Lung (tissue), 12 donors: ENCODE results near the gene TROAP. TPM values are rescaled to one million over a fixed set of nuclear protein-coding genes. Genes with fewer than 3 reads are reported as not detected.

ENCODE experiments used
- ATAC-seq: fragments of 200-7000 bp; cut with Tn5 transposase; one replicate; pipeline ENCODE4 v1.9.1; 2020; ENCODE audit warnings: moderate number of reproducible peaks; ENCODE audit not compliant: insufficient read depth, low FRiP score
- DNase-seq, 3 donors: peaks; one replicate each; pipeline ENCODE4 v3.0.0-alpha.2; 2013 to 2017
- H3K27ac ChIP-seq, 2 donors: one replicate each; pipeline ENCODE4 v1.5.1; 2013; ENCODE audit warnings: mild to moderate bottlenecking in 2 of 2, moderate library complexity in 2 of 2, control low read depth in 1 of 2, inconsistent platforms in 1 of 2, low read depth in 1 of 2, low read length in 1 of 2
- H3K27me3 ChIP-seq, 3 donors: one replicate each; pipeline ENCODE4 v1.5.1; 2013; ENCODE audit warnings: low read length in 2 of 3; ENCODE audit not compliant: control insufficient read depth in 3 of 3, insufficient read depth in 3 of 3
- H3K36me3 ChIP-seq, 4 donors: one replicate each; pipeline ENCODE4 v1.5.1; 2013; ENCODE audit warnings: low read length in 4 of 4, mild to moderate bottlenecking in 1 of 4, moderate library complexity in 1 of 4; ENCODE audit not compliant: control insufficient read depth in 4 of 4, insufficient read depth in 4 of 4
- H3K4me1 ChIP-seq, 5 donors: one replicate each; pipeline ENCODE4 v1.5.1; 2013; ENCODE audit warnings: low read length in 5 of 5, mild to moderate bottlenecking in 2 of 5, moderate library complexity in 1 of 5; ENCODE audit not compliant: control insufficient read depth in 5 of 5, insufficient read depth in 5 of 5
- H3K4me3 ChIP-seq: one replicate; pipeline ENCODE4 v1.5.1; 2013; ENCODE audit warnings: mild to moderate bottlenecking, control low read depth, moderate library complexity
- H3K9ac ChIP-seq, 2 donors: one replicate each; pipeline ENCODE4 v1.5.1; 2013; ENCODE audit warnings: low read length in 2 of 2, control low read depth in 1 of 2; ENCODE audit not compliant: insufficient read depth in 1 of 2
- H3K9me3 ChIP-seq, 4 donors: one replicate each; pipeline ENCODE4 v1.5.1; 2013; ENCODE audit warnings: low read length in 3 of 4, mild to moderate bottlenecking in 1 of 4, moderate library complexity in 1 of 4; ENCODE audit not compliant: control insufficient read depth in 4 of 4, insufficient read depth in 3 of 4
- CTCF ChIP-seq: IDR thresholded peaks from 2 replicates; pipeline ENCODE4 v1.5.1; 2012; ENCODE audit warnings: mild to moderate bottlenecking; ENCODE audit errors: control extremely low read depth, extremely low read depth
- WGBS, 2 donors: extraction: QIAGEN DNeasy Blood & Tissue Kit; methylation state at CpG; one replicate each; pipeline ENCODE4 v1.1.7; 2013; 5-methylcytosine and 5-hydroxymethylcytosine counted together
- polyA plus RNA-seq, 2 donors: library from polyadenylated mRNA; stranded (reverse); fragments of 200-250 nt; gene quantifications; one replicate each; pipeline ENCODE4 v1.2.1, GENCODE V29; 2013
- total RNA-seq, 2 donors: library from RNA; depleted of rRNA in 1 of 2; stranded (reverse); fragments of >200 nt in 1 of 2; gene quantifications; one replicate each; pipeline ENCODE4 v1.2.1, GENCODE V29; 2014 to 2021
- donor health status: control.
- donor health status: control.
- donor health status: Bipolar disorder and iron deficiency.
- donor health status: healthy.
- donor health status: DM: yes; HTN: yes; CAD: no.

The TROAP gene
- total and polyA plus RNA-seq, 4 donors: 1.2 to 4.6 (median 3.2) TPM

DNA sequence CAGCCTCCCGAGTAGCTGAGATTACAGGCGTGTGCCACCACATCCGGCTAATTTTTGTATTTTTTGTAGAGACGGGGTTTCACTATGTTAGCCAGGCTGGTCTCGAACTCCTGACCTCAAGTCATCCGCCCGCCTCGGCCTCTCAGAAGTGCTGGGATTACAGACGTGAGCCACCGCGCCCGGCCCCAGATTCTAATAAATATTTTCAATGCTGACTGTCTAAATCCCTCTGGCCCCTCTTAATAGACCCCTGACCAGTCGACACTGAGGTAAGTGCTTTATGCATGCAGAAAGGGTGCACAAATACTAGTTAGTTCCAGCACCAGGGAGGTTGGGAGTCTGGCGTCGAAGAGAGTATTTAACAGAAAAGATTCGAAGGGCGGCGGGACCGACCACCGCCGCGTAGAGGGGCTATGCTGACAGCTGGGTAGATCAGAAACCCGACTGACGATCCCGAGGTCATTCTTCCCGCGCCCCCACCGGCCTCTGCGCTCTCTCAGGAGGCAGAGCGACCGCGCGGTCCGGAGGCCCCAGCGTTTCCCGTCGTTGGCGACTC, 43.1 kb downstream of the TROAP start:
- DNase-seq (no peak), ATAC-seq (peak; percentile 9)
- WGBS, 2 donors: 8 to 19% methylated on average over 35 to 38 of the region's 38 CpGs
- H3K36me3 ChIP-seq: no peaks in the 10 kb centered on the region
- H3K9me3 ChIP-seq: no peaks in the 10 kb centered on the region
- H3K4me3 ChIP-seq: peak overlapping the region; percentile 83
- peaks cover 0 to 19% (median 5%) of the 10 kb centered on the region in 5 donors for H3K4me1 ChIP-seq
- TF ChIP-seq CTCF: no peak
- no peaks in the 10 kb centered on the region for H3K27me3 ChIP-seq
- peak overlapping the region; percentile 34 to 56 for H3K9ac ChIP-seq
- H3K27ac ChIP-seq: peak overlapping the region; percentile 92 to 98

DNA sequence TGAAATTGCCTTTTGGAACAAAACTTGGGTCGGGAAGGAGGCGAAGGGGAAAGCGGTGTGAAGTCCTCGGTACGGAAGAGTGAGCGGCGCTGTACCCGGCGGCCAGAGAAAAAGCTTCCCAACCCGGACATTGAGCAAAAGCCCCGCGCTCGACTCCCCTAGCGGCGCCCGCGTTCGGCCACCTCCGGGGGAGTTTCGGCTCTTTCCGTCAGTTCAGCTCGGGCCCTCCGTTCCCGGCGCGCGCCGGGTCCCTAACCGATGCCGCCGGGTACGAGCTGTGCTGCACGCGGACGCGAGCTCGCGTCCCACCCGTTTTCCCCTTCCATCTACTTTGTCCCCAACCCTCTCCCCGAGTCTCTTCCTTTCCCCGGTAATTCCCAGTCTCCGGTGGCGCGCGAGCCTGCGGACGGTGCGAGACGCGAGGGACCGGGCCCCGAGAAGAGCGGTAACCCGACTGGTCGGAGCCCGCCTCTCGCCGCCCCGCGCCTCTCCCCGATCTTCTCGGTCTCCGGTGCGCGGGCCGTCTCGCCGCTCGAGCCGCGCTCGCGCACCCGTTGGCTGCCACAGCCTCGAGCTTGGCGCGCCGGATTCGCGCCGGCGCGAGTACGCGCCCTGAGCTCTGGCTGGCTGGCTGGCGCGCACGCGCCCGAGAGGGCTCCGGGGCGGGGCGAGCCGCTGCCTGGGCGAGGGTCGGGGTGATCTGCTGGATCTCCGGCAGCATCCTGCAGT, 43.8 kb downstream of the TROAP start:
- Histone ChIP-seq H3K27ac (peak overlapping the region; percentile 92 to 98), H3K9ac (peak overlapping the region; percentile 34 to 56), H3K4me3 (peak overlapping the region; percentile 83), H3K27me3 (no peaks in the 10 kb centered on the region), H3K4me1 (peaks cover 0 to 19% (median 5%) of the 10 kb centered on the region in 5 donors), H3K9me3 (no peaks in the 10 kb centered on the region), H3K36me3 (no peaks in the 10 kb centered on the region)
- no peak for TF ChIP-seq CTCF
- DNase-seq (peak; percentile 97 to 99 (median 99)), ATAC-seq (peak; percentile 90)
- WGBS, 2 donors: 0 to 1% methylated on average over 78 to 97 of the region's 97 CpGs

DNA sequence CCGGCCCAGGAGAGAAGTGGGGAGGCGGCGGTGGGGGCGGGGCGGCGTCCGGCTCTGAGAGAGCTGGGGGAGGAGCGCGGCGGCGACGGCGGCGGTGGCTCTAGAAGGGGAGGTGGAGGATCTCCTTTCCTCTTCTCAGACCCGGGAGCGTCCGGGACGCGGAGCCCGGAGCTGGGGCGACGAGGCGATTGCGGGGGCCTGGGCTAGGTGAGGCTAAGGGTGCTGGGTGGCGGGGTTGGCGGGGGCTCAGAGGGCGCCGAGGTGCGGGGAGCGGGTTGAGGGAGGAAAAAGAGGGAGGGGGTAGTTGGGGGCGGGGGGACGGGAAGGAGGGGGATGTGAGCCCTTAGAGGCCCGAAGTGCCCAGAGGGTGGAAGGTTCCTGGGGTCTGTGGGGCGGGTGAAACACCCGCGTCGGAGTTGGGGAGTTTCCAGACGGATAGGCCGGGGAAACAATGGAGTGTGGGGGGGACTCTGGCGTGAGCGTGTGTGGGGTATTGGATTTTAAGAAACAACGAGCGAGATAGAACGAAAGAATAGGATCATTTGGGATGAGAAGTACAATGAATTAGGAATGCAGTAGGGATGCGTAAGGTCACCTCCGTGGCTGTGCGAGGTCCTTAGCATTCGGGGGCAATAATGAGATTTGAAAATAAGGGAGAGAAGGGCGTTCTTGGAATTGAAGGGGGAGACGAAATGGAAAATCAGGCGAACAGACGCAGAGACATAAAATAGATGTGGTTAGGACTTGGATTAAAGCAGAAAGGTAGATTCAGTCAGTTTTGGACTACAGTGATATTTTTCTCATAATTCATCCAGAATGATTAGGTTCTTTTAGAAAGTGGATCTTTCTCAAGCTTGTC, 44.6 kb downstream of the TROAP start, which contains the start of gene SPATS2:
SPATS2 (plus strand) TSS at position 82 of the 859 bp plus-strand sequence. CDS start 93,551 bp downstream, outside the sequence.
- TF ChIP-seq CTCF: no peak
- Histone ChIP-seq H3K9me3 (no peaks in the 10 kb centered on the region), H3K36me3 (no peaks in the 10 kb centered on the region), H3K4me3 (peak within 1 kb of the TSS; percentile 83), H3K9ac (peak within 1 kb of the TSS; percentile 84 to 95), H3K4me1 (peaks cover 0 to 19% (median 5%) of the 10 kb centered on the region in 5 donors), H3K27me3 (no peaks in the 10 kb centered on the region), H3K27ac (peak within 1 kb of the TSS; percentile 92 to 98)
- WGBS, 2 donors: 1 to 2% methylated on average over 40 to 52 of the region's 52 CpGs
- DNase-seq: peak in 2 of 3 donors; percentile 66 to 75
- ATAC-seq: no peak
